Stimulated activated memory B cell treated with anti-CD40 and anti-IgM and Interleukin-4, amounts not matched to agents 10 μg/mL and 1 μg/mL and 100 μg/mL, for 72 hours (primary cell): ENCODE measurements around the gene BNC2.
"Not testable (repeated sequence)": the region's sequence is repeated elsewhere in the genome, so short reads cannot be mapped to it uniquely, and the experiment has no call there.

Experiments
- ATAC-seq: fragments of 150-1000 bp; cut with Tn5 transposase; 2 replicates; pipeline ENCODE4 v1.10.0; 2021
- H3K27ac Mint-ChIP-seq: one replicate; pipeline ENCODE4 v1.8.0; 2022; ENCODE audit warnings: mild to moderate bottlenecking, mixed read lengths
- H3K27me3 Mint-ChIP-seq: one replicate; pipeline ENCODE4 v1.8.0; 2022; ENCODE audit warnings: mixed read lengths
- H3K36me3 Mint-ChIP-seq: one replicate; pipeline ENCODE4 v1.8.0; 2022; ENCODE audit warnings: mixed read lengths
- H3K4me1 Mint-ChIP-seq: one replicate; pipeline ENCODE4 v1.8.0; 2022; ENCODE audit warnings: mixed read lengths
- H3K4me3 Mint-ChIP-seq: one replicate; pipeline ENCODE4 v1.8.0; 2022; ENCODE audit warnings: mild to moderate bottlenecking, moderate library complexity, mixed read lengths
- H3K9me3 Mint-ChIP-seq: one replicate; pipeline ENCODE4 v1.8.0; 2022; ENCODE audit warnings: mixed read lengths

The BNC2 gene

GRCh38 chr9:16485575-16486321 lies 384.7 kb downstream of the BNC2 start:
- H3K4me3 Mint-ChIP-seq = no peak overlapping the region
- H3K4me1 Mint-ChIP-seq = no peaks in the 10 kb centered on the region
- H3K27me3 Mint-ChIP-seq = no peaks in the 10 kb centered on the region
- no peak for ATAC-seq
- peaks cover 6% of the 10 kb centered on the region for H3K9me3 Mint-ChIP-seq
- H3K27ac Mint-ChIP-seq = no peak overlapping the region
- no peaks in the 10 kb centered on the region for H3K36me3 Mint-ChIP-seq

GRCh38 chr9:16485160-16485559 lies 385.3 kb downstream of the BNC2 start:
- Mint-ChIP-seq H3K9me3 (peaks cover 6% of the 10 kb centered on the region), H3K4me3 (no peak overlapping the region), H3K27me3 (no peaks in the 10 kb centered on the region), H3K4me1 (no peaks in the 10 kb centered on the region), H3K36me3 (no peaks in the 10 kb centered on the region), H3K27ac (no peak overlapping the region)
- no peak for ATAC-seq

- no peak for ATAC-seq
- H3K36me3 Mint-ChIP-seq = no peaks in the 10 kb centered on the region
- no peaks in the 10 kb centered on the region for H3K27me3 Mint-ChIP-seq
- H3K9me3 Mint-ChIP-seq = peaks cover 2% of the 10 kb centered on the region
- no peak overlapping the region for H3K27ac Mint-ChIP-seq
- H3K4me1 Mint-ChIP-seq = no peaks in the 10 kb centered on the region
- H3K4me3 Mint-ChIP-seq = no peak overlapping the region
Observed at GRCh38 chr9:16484744-16485143, 385.7 kb downstream of the BNC2 start.

- Mint-ChIP-seq H3K9me3 (peaks cover 2% of the 10 kb centered on the region), H3K27ac (no peak overlapping the region), H3K4me1 (no peaks in the 10 kb centered on the region), H3K4me3 (no peak overlapping the region), H3K27me3 (no peaks in the 10 kb centered on the region), H3K36me3 (no peaks in the 10 kb centered on the region)
- no peak for ATAC-seq
Observed at GRCh38 chr9:16484180-16484579, 386.3 kb downstream of the BNC2 start.

- no peak overlapping the region for H3K4me3 Mint-ChIP-seq
- no peaks in the 10 kb centered on the region for H3K27me3 Mint-ChIP-seq
Observed at GRCh38 chr9:16482764-16483163, 387.7 kb downstream of the BNC2 start.

GRCh38 chr9:16480584-16480983 lies 389.9 kb downstream of the BNC2 start:
- not testable (repeated sequence) for H3K27ac Mint-ChIP-seq, H3K27me3 Mint-ChIP-seq, H3K36me3 Mint-ChIP-seq, H3K9me3 Mint-ChIP-seq, H3K4me3 Mint-ChIP-seq, ATAC-seq, H3K4me1 Mint-ChIP-seq

More at GRCh38 chr9:16482764-16483163, 387.7 kb downstream of the BNC2 start:
- ATAC-seq = no peak
- Mint-ChIP-seq H3K4me1 (no peaks in the 10 kb centered on the region), H3K27ac (no peak overlapping the region), H3K36me3 (no peaks in the 10 kb centered on the region), H3K9me3 (peaks cover 2% of the 10 kb centered on the region)

- H3K4me3 Mint-ChIP-seq = no peak overlapping the region
- H3K36me3 Mint-ChIP-seq = no peaks in the 10 kb centered on the region
- H3K4me1 Mint-ChIP-seq = no peaks in the 10 kb centered on the region
- ATAC-seq = no peak
- H3K27me3 Mint-ChIP-seq = no peaks in the 10 kb centered on the region
- H3K27ac Mint-ChIP-seq = no peak overlapping the region
- peaks cover 5% of the 10 kb centered on the region for H3K9me3 Mint-ChIP-seq
Observed at GRCh38 chr9:16475996-16476395, 394.5 kb downstream of the BNC2 start.

GRCh38 chr9:16475257-16475656 lies 395.2 kb downstream of the BNC2 start:
- H3K4me1 Mint-ChIP-seq = no peaks in the 10 kb centered on the region
- ATAC-seq = no peak

GRCh38 chr9:16469184-16469583 lies 401.3 kb downstream of the BNC2 start:
- Mint-ChIP-seq H3K9me3 (no peaks in the 10 kb centered on the region), H3K4me3 (no peak overlapping the region), H3K4me1 (no peaks in the 10 kb centered on the region), H3K27ac (no peak overlapping the region), H3K36me3 (no peaks in the 10 kb centered on the region), H3K27me3 (no peaks in the 10 kb centered on the region)
- no peak for ATAC-seq

More at GRCh38 chr9:16475257-16475656, 395.2 kb downstream of the BNC2 start:
- Mint-ChIP-seq H3K27me3 (no peaks in the 10 kb centered on the region), H3K4me3 (no peak overlapping the region), H3K27ac (no peak overlapping the region), H3K36me3 (no peaks in the 10 kb centered on the region), H3K9me3 (peaks cover 5% of the 10 kb centered on the region)

- Mint-ChIP-seq H3K27me3 (no peaks in the 10 kb centered on the region), H3K4me3 (no peak overlapping the region), H3K36me3 (no peaks in the 10 kb centered on the region), H3K27ac (no peak overlapping the region), H3K4me1 (no peaks in the 10 kb centered on the region), H3K9me3 (no peaks in the 10 kb centered on the region)
- no peak for ATAC-seq
Observed at GRCh38 chr9:16461851-16462250, 408.6 kb downstream of the BNC2 start.

- no peaks in the 10 kb centered on the region for H3K36me3 Mint-ChIP-seq
- no peak overlapping the region for H3K4me3 Mint-ChIP-seq
- no peak overlapping the region for H3K27ac Mint-ChIP-seq
- no peak for ATAC-seq
- H3K27me3 Mint-ChIP-seq = no peaks in the 10 kb centered on the region
- H3K9me3 Mint-ChIP-seq = no peaks in the 10 kb centered on the region
- no peaks in the 10 kb centered on the region for H3K4me1 Mint-ChIP-seq
Observed at GRCh38 chr9:16461137-16461840, 409.2 kb downstream of the BNC2 start.

GRCh38 chr9:16460696-16461095 lies 409.8 kb downstream of the BNC2 start:
- Mint-ChIP-seq H3K36me3 (no peaks in the 10 kb centered on the region), H3K4me1 (no peaks in the 10 kb centered on the region), H3K27ac (no peak overlapping the region), H3K27me3 (no peaks in the 10 kb centered on the region), H3K4me3 (no peak overlapping the region), H3K9me3 (no peaks in the 10 kb centered on the region)
- ATAC-seq = no peak

GRCh38 chr9:16459421-16460148 lies 410.9 kb downstream of the BNC2 start:
- Mint-ChIP-seq H3K4me1 (no peaks in the 10 kb centered on the region), H3K27me3 (no peaks in the 10 kb centered on the region), H3K27ac (no peak overlapping the region), H3K4me3 (no peak overlapping the region), H3K36me3 (no peaks in the 10 kb centered on the region), H3K9me3 (no peaks in the 10 kb centered on the region)
- ATAC-seq = no peak

GRCh38 chr9:16458696-16459420 lies 411.6 kb downstream of the BNC2 start:
- Mint-ChIP-seq H3K27ac (no peak overlapping the region), H3K4me3 (no peak overlapping the region), H3K4me1 (no peaks in the 10 kb centered on the region), H3K27me3 (no peaks in the 10 kb centered on the region), H3K36me3 (no peaks in the 10 kb centered on the region), H3K9me3 (no peaks in the 10 kb centered on the region)
- ATAC-seq = no peak

- Mint-ChIP-seq H3K4me1 (no peaks in the 10 kb centered on the region), H3K27ac (no peak overlapping the region), H3K4me3 (no peak overlapping the region)
Observed at GRCh38 chr9:16455842-16456241, 414.6 kb downstream of the BNC2 start.

More at GRCh38 chr9:16455842-16456241, 414.6 kb downstream of the BNC2 start:
- Mint-ChIP-seq H3K27me3 (no peaks in the 10 kb centered on the region), H3K9me3 (peaks cover 3% of the 10 kb centered on the region), H3K36me3 (no peaks in the 10 kb centered on the region)
- ATAC-seq = no peak
